Activated naive CD4-positive, alpha-beta T cell treated with anti-CD3 and anti-CD28 coated beads for 36 hours (primary cell): ENCODE results near the gene C1QTNF8. TPM values are rescaled to one million over a fixed set of nuclear protein-coding genes. Genes with fewer than 3 reads are reported as not detected.
A peak's percentile ranks its signal among the peaks of the same experiment; 100 is the strongest.

ENCODE experiments used
- CTCF ChIA-PET: fragments of 350-600 bp; sonication (Branson Sonifier 250); formaldehyde crosslinking; loops from one replicate; lab custom pipeline; 2021; ENCODE audit warnings: antibody characterized with exemption; lab: Charles Lee
- DNase-seq: peaks from one replicate; pipeline ENCODE4 v3.0.0-alpha.2; 2020
- H3K27ac Mint-ChIP-seq: one replicate; pipeline ENCODE4 v1.8.0; 2021; ENCODE audit warnings: mild to moderate bottlenecking, mixed read lengths
- H3K27me3 Mint-ChIP-seq: one replicate; pipeline ENCODE4 v1.8.0; 2021; ENCODE audit warnings: low read depth, mixed read lengths
- H3K36me3 Mint-ChIP-seq: one replicate; pipeline ENCODE4 v1.8.0; 2021; ENCODE audit warnings: low read depth, mixed read lengths
- H3K4me1 Mint-ChIP-seq: one replicate; pipeline ENCODE4 v1.8.0; 2021; ENCODE audit warnings: low read depth, mixed read lengths
- H3K4me3 Mint-ChIP-seq: one replicate; pipeline ENCODE4 v1.8.0; 2021; ENCODE audit warnings: mild to moderate bottlenecking, moderate library complexity, mixed read lengths
- H3K9me3 Mint-ChIP-seq: one replicate; pipeline ENCODE4 v1.8.0; 2021; ENCODE audit warnings: mixed read lengths
- intact Hi-C: fragments of 100-400 bp; cut with micrococcal nuclease; formaldehyde crosslinking; loops from one replicate; pipeline ENCODE4 v1.15.1; 2023
- total RNA-seq, 2 experiments: library from RNA; stranded (reverse); gene quantifications; one replicate each; pipeline ENCODE4 v1.2.3, GENCODE V29; 2021

Gene C1QTNF8
- total RNA-seq, 2 experiments from 2014 or later, result not detected

DNA sequence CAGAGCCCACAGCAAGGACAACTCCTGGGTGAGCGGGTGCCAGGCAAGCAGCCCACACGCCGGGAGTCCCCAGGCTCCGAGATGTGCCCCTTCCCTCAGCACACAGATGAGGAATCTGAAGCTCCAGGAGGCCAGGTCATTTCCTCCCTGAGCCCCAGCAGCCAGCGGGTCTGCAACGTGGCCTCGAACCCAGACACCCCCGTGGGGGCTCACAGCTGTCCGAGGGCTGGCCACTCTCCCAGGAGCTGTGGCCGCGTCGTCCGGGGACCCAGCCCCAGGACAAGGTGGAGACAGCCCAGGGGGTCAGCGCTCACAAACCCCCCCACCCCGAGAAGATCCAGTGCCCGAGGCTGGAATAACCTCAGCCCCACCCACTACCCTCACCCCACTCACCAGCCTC, 17.4 kb upstream of the C1QTNF8 start:
- H3K9me3 Mint-ChIP-seq, result no peaks in the 10 kb centered on the region
- H3K4me1 Mint-ChIP-seq, result no peaks in the 10 kb centered on the region
- no peaks in the 10 kb centered on the region for H3K36me3 Mint-ChIP-seq
- H3K27me3 Mint-ChIP-seq, result peaks cover 3% of the 10 kb centered on the region
- DNase-seq, result no peak
- intact Hi-C loops, result no loop called here
- no peak overlapping the region for H3K4me3 Mint-ChIP-seq
- CTCF ChIA-PET, result no interaction called here
- no peak overlapping the region for H3K27ac Mint-ChIP-seq

DNA sequence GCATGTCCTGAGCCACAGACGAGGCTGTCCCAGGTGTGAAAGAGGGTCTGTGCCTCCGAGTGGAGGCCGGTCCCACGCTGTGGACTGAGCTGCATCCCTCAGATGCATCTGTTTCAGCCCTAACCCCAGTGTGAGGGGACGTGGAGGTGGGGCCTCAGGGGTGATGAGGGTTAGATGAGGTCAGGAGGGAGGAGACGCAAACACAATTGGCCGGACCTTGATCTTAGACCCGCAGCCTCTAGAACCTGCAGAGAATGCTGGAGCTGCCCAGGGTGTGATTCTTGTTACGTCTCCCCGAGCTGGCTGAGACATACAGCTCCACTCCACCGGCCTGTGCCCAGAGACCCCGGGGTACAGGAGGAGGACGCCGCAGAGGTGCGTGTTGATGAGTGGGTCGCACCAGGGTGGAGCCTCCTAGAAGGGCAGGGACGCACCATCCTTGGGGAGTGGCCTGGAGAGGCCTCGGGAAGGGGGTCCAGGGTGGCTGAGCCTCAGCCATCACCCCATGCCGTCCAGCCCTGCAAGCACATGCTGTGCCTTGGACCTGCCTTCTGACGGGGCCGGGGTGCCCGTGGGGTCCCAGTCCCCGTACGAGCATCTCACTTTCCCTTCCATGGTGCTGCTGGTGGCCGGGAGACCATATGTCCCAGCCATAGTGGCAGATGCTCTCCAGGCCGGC, 16.6 kb upstream of the C1QTNF8 start:
- Mint-ChIP-seq H3K27ac (no peak overlapping the region), H3K9me3 (no peaks in the 10 kb centered on the region), H3K4me3 (no peak overlapping the region), H3K27me3 (peaks cover 3% of the 10 kb centered on the region), H3K36me3 (no peaks in the 10 kb centered on the region), H3K4me1 (no peaks in the 10 kb centered on the region)
- no peak for DNase-seq
- CTCF ChIA-PET, result no interaction called here
- intact Hi-C loops, result no loop called here

DNA sequence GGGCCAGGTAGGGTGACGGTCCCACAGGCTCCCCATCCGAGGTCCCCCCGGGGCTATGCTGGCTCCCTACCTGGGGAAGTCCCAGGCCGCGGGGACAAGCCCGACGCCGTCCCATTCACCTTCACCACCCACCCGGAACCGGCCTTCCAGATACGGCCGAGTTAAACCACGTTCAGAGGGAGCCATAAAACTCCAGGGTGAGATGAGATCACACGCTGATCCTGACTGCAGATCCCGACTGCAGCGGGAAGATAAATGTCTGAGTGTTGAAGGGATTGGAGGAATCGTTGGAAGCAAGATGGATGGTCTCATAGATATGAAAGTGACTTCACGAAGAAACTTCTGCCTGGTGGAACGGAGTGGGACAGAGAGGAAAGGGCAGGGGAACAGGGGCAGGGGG, 13.6 kb upstream of the C1QTNF8 start:
- Mint-ChIP-seq H3K4me1 (no peaks in the 10 kb centered on the region), H3K9me3 (no peaks in the 10 kb centered on the region), H3K27me3 (peaks cover 7% of the 10 kb centered on the region), H3K36me3 (no peaks in the 10 kb centered on the region), H3K27ac (no peak overlapping the region), H3K4me3 (no peak overlapping the region)
- intact Hi-C loops, result no loop called here
- no peak for DNase-seq
- CTCF ChIA-PET, result no interaction called here

DNA sequence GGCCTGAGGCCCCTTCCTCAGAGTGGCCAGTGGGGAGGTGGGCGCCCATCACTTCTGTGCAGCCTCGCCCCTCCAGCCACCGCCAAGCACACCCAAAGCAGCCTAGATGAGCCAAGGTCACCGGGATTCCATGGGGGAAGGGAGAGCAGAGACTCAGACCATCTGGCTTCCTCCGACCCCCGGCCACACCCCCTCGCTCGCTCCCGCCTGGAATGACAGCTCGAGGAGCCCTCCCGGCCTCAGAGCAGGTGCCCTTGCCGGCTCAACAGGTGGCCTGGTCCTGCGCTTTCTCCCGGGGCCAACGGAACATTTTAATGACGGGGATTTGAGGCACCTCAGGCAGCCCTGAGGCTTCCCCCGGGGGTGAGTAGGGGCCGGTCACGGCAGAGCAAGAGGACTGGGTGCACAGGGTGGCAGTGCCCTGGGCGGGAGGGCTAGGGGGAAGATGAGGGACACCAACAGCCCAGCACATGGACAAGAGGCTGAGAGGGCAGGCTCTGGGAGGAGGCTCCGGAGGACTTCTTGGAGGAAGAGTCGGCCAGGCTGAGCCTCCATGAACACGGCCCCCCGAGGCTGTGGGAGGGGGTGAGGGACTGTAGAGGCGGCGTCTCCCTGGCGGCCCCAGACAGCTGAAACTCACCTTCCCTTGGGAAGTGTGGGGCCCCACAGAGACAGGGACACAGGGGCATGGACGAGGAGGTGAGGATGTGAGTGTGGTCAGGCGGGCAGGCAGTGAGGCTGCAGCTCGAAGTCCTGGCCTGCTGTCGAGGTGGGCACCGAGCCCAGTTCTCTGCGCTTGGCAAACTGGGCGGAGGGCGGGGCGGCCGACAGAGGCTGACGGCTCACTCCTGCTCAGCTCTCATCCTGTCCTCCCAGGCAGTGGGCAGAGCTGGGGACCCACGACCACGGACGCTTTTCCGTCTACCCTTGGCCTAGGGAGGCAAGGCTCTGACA, 12.5 kb upstream of the C1QTNF8 start:
- Mint-ChIP-seq H3K4me1 (no peaks in the 10 kb centered on the region), H3K27me3 (peaks cover 12% of the 10 kb centered on the region), H3K36me3 (no peaks in the 10 kb centered on the region), H3K4me3 (no peak overlapping the region), H3K9me3 (no peaks in the 10 kb centered on the region), H3K27ac (no peak overlapping the region)
- CTCF ChIA-PET, result no interaction called here
- intact Hi-C loops, result no loop called here
- DNase-seq, result no peak

DNA sequence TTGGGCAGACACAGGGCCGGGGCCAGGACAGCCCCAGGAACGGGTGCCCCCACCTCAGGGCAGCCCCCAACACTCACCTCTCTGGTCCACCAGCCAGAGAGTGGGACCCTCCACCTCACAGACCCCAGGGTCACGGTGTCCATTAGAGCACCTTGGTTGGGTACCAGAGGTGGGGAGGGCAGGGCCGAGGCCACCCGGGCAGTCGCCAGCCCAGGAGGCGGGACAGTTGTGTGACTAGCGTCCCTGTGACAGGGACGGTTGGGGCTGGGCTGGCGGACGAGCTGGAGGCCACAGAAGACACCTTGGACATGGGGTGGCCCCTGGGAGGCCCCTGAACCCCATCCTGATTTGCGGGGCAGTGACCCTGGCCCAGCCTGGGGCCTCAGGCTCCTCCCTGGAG, 11.7 kb upstream of the C1QTNF8 start:
- H3K36me3 Mint-ChIP-seq, result no peaks in the 10 kb centered on the region
- intact Hi-C loops, result loop anchor here (2.0 kb wide), 1 partner anchor 87 kb away; no protein-coding TSS in a partner anchor
- no peak overlapping the region for H3K27ac Mint-ChIP-seq
- H3K9me3 Mint-ChIP-seq, result no peaks in the 10 kb centered on the region
- no peak overlapping the region for H3K4me3 Mint-ChIP-seq
- peaks cover 12% of the 10 kb centered on the region for H3K27me3 Mint-ChIP-seq
- CTCF ChIA-PET, result no interaction called here
- no peak for DNase-seq
- no peaks in the 10 kb centered on the region for H3K4me1 Mint-ChIP-seq

DNA sequence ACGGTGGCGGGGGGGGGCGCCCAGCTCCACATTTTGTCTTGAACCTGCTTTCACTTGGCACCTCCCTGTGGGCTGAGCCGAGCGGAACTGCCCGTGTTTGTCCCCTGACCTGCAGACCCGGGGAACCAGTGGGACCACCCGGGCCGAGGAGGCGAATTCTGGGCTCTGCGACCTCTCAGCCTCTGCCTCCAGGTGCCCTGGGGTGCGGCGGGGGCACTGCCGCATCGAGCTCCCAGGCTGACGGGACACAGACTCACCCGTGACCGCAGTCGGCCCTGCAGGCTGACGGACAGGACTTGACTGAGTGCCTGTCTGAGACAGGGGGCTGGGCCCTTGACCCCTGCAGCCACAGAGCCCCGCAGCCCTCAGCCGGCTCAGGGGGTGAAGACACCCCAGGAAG, 11.1 kb upstream of the C1QTNF8 start:
- Mint-ChIP-seq H3K4me3 (no peak overlapping the region), H3K27me3 (peaks cover 12% of the 10 kb centered on the region), H3K9me3 (no peaks in the 10 kb centered on the region), H3K36me3 (no peaks in the 10 kb centered on the region), H3K4me1 (no peaks in the 10 kb centered on the region), H3K27ac (no peak overlapping the region)
- CTCF ChIA-PET, result interaction anchor here (0.6 kb wide), 1 partner anchor 47 kb away, joined by 3 read pairs; no protein-coding TSS in a partner anchor
- intact Hi-C loops, result loop anchor here (2.0 kb wide), 1 partner anchor 88 kb away; no protein-coding TSS in a partner anchor
- no peak for DNase-seq

DNA sequence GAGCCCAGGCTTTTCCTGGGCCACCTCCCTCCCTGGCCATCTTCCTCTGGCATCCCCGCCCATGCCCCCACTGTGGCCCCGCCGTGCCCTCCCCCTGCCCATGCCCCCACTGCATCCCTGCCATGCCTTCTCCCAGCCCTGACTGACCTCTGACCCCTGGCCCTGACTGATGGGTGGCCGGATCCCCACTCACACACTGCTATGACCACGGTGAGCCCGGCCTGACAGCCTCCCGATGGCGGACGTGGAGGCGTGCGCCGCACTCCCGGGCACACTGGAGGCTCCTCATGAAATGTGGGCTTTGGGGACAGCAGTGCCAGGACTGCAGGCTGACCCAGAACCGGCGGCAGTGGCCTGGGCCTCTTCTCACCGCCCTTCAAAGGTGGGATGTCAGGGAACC, 10.6 kb upstream of the C1QTNF8 start:
- CTCF ChIA-PET, result interaction anchor here (0.6 kb wide), 1 partner anchor 47 kb away, joined by 3 read pairs; no protein-coding TSS in a partner anchor
- intact Hi-C loops, result loop anchor here (2.0 kb wide), 1 partner anchor 88 kb away; no protein-coding TSS in a partner anchor
- H3K4me3 Mint-ChIP-seq, result no peak overlapping the region
- H3K27me3 Mint-ChIP-seq, result peaks cover 12% of the 10 kb centered on the region
- no peaks in the 10 kb centered on the region for H3K9me3 Mint-ChIP-seq
- H3K27ac Mint-ChIP-seq, result no peak overlapping the region
- no peak for DNase-seq
- H3K4me1 Mint-ChIP-seq, result no peaks in the 10 kb centered on the region
- no peaks in the 10 kb centered on the region for H3K36me3 Mint-ChIP-seq

DNA sequence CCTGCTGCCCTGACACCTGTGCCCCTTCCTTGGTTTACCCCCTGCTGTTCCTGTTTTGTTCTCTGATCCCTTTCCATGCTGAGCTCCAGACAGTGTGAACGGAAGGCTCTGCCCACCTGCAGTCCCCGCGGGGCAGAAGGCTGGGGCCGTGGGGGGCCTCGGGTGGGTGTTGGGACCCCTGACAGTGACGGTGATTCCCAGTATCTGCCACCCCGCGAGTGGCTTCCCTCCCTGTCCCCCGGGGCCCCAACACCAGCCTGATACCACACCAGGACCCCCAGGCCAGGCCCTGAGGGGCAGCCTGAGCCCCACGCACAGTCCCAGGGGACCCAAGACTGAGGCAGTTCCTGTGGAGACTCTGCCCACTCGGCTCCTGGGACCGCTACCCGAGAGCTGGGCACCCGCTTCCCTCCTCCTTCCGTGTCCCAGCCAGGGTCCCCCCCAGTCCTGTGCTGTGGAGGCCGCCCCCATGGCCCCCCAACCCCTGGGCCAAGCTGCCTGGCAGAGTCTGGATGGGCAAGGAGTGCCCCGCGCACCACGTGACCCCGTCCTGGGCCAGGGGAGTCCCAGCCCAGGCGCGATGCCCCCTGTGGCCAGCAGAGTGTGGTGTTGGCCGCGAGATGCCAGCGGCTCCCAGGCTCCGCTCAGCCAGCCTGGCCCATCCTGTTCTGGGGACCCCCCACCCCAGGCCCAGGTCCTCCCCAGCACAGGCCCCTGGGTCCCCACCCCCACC, 10.0 kb upstream of the C1QTNF8 start:
- no peaks in the 10 kb centered on the region for H3K9me3 Mint-ChIP-seq
- no peak overlapping the region for H3K4me3 Mint-ChIP-seq
- no peak overlapping the region for H3K27ac Mint-ChIP-seq
- H3K27me3 Mint-ChIP-seq, result peaks cover 9% of the 10 kb centered on the region
- DNase-seq, result peak; percentile 57
- no peaks in the 10 kb centered on the region for H3K36me3 Mint-ChIP-seq
- CTCF ChIA-PET, result no interaction called here
- no peaks in the 10 kb centered on the region for H3K4me1 Mint-ChIP-seq
- intact Hi-C loops, result loop anchor here (2.0 kb wide), 1 partner anchor 89 kb away; no protein-coding TSS in a partner anchor

DNA sequence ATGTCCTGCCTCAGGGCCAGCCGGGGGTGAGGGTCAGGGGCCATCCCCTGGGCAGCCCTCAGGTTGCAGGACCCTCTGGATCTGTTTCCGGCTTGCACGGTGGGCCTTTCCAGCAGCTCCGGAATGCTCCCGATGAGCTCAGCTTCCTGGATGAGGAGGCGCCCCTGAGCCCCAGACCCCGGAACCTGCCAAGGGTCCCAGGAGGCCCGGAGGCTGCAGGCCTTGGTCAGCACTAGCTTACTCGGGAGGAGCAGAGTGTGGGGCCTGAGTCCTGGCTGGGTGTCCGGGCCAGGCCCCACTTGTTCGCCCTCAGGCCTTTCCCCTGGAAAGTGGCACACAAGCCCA, 7.6 kb upstream of the C1QTNF8 start:
- no peak overlapping the region for H3K27ac Mint-ChIP-seq
- no peaks in the 10 kb centered on the region for H3K4me1 Mint-ChIP-seq
- peaks cover 11% of the 10 kb centered on the region for H3K27me3 Mint-ChIP-seq
- no peak overlapping the region for H3K4me3 Mint-ChIP-seq
- no peaks in the 10 kb centered on the region for H3K36me3 Mint-ChIP-seq
- no peak for DNase-seq
- CTCF ChIA-PET, result interaction anchor here (1.2 to 1.4 kb wide), 2 partner anchors 289 to 391 kb away, joined by 3 to 7 read pairs; no protein-coding TSS in a partner anchor
- no peaks in the 10 kb centered on the region for H3K9me3 Mint-ChIP-seq
- intact Hi-C loops, result loop anchor here (1.0 to 2.0 kb wide), 2 partner anchors 47 to 290 kb away; no protein-coding TSS in a partner anchor

DNA sequence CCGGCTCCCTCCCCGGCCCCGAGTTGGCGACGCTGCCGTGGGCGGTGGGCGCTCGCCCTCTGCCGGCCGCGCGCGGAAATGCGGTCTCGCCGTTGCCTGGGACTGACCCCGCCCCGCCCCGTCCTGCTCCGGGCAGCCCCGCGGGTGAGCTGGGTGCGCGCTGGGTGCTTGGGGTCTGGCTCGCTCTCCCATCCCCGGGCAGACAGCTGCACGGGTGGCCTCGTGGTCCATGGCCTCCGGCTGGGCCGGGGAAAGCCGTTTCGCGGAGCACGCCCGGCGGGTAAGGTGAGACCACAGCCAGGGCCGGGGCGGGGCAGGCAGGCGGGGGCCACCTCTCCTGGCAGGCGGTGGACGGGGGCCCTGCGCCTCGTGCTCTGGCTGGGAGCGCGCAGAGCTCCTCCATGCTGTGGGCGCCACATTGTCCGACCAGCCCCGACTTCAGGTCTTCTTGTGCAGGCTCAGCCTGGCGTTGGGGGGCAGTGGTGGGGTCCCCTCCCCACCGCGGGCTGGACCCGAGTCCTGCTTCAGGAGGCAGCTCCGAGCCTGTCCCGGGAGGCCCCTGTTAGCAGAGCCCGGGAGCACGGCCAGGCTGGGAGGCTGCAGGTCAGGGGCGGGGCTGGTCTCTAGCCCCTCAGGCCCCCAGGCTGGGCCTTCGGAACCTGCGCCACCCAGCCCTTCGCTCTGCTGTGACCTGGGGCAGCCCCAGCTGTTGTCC, 7.0 kb upstream of the C1QTNF8 start:
- H3K36me3 Mint-ChIP-seq, result no peaks in the 10 kb centered on the region
- H3K4me1 Mint-ChIP-seq, result no peaks in the 10 kb centered on the region
- no peak overlapping the region for H3K27ac Mint-ChIP-seq
- DNase-seq, result peak; percentile 64
- CTCF ChIA-PET, result interaction anchor here (0.5 to 1.4 kb wide), 3 partner anchors 34 to 391 kb away, joined by 3 to 7 read pairs (median 3); no protein-coding TSS in a partner anchor
- H3K9me3 Mint-ChIP-seq, result no peaks in the 10 kb centered on the region
- H3K27me3 Mint-ChIP-seq, result peaks cover 11% of the 10 kb centered on the region
- no peak overlapping the region for H3K4me3 Mint-ChIP-seq
- intact Hi-C loops, result loop anchor here (1.0 to 2.0 kb wide), 2 partner anchors 46 to 290 kb away; no protein-coding TSS in a partner anchor

DNA sequence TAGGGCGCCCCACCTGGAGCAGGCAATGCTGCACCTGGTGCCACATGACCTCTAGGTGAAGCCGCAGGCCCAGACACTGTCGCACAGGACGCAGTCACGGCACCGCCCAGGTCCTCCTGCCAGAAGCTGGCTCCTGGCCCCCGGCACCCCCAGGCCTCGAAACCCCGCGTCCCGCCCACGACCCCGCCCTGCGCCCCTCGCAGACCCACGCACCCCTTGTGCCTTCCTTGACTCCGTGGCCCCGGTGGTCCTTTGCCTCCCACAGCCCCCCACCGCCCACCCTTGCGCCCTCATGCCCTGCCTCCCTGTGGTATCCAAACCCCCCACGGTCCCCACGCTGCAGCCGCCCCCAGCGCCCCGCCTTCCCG, 6.3 kb upstream of the C1QTNF8 start:
- CTCF ChIA-PET, result interaction anchor here (1.2 to 1.4 kb wide), 2 partner anchors 288 to 390 kb away, joined by 3 to 7 read pairs; no protein-coding TSS in a partner anchor
- H3K4me3 Mint-ChIP-seq, result no peak overlapping the region
- DNase-seq, result no peak
- no peak overlapping the region for H3K27ac Mint-ChIP-seq
- no peaks in the 10 kb centered on the region for H3K36me3 Mint-ChIP-seq
- H3K4me1 Mint-ChIP-seq, result no peaks in the 10 kb centered on the region
- peaks cover 11% of the 10 kb centered on the region for H3K27me3 Mint-ChIP-seq
- intact Hi-C loops, result loop anchor here (2.0 kb wide), 1 partner anchor 46 kb away; no protein-coding TSS in a partner anchor
- H3K9me3 Mint-ChIP-seq, result no peaks in the 10 kb centered on the region
